IMR-90 (cell line): Measurements from ENCODE around the gene ERG.

Experiments used
- CHD1 ChIP-seq: IDR thresholded peaks from 2 replicates; pipeline ENCODE4 v1.6.1; 2012; ENCODE audit warnings: low read depth, low read length, improper control_type of control experiment
- MAZ ChIP-seq: IDR thresholded peaks from 2 replicates; pipeline ENCODE4 v1.6.1; 2012; ENCODE audit warnings: low read depth, mild to moderate bottlenecking, low read length, improper control_type of control experiment, moderate library complexity, borderline replicate concordance
- MXI1 ChIP-seq: IDR thresholded peaks from 2 replicates; pipeline ENCODE4 v1.6.1; 2012; ENCODE audit warnings: low read depth, mild to moderate bottlenecking, low read length, moderate library complexity, borderline replicate concordance
- POLR2A ChIP-seq: IDR thresholded peaks from 2 replicates; pipeline ENCODE4 v1.6.1; 2012; ENCODE audit warnings: mild to moderate bottlenecking, low read depth, low read length
- RFX5 ChIP-seq: IDR thresholded peaks from 2 replicates; pipeline ENCODE4 v1.8.0; 2012; ENCODE audit warnings: low read depth, mild to moderate bottlenecking, low read length, moderate library complexity
- TF ChIP-seq, protein P1 (sequence below): conservative IDR thresholded peaks from 2 replicates; pipeline ENCODE4 v1.5.1; 2012; ENCODE audit warnings: mild to moderate bottlenecking, low read depth, low read length, improper control_type of control experiment

DNA sequence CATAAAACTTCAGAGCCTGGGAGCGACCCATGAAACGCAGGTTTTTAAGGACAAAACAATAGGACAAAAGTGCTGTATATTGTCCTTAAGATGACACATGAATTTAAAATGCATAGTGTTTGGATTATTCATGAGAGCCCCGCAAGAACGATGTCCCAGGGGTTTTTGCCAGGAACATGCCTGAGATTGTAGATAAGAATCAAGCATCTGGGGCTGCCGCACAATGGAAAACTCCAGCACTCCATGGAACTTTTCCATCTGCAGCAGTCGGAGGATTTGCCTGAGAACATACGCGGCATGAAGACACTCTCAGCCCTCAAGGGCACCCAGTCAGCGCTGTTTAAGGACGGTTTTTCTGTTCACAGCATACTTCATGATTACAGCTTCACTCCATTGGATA is 5.3 kb upstream of the ERG start:
- TF ChIP-seq, protein P1, sequence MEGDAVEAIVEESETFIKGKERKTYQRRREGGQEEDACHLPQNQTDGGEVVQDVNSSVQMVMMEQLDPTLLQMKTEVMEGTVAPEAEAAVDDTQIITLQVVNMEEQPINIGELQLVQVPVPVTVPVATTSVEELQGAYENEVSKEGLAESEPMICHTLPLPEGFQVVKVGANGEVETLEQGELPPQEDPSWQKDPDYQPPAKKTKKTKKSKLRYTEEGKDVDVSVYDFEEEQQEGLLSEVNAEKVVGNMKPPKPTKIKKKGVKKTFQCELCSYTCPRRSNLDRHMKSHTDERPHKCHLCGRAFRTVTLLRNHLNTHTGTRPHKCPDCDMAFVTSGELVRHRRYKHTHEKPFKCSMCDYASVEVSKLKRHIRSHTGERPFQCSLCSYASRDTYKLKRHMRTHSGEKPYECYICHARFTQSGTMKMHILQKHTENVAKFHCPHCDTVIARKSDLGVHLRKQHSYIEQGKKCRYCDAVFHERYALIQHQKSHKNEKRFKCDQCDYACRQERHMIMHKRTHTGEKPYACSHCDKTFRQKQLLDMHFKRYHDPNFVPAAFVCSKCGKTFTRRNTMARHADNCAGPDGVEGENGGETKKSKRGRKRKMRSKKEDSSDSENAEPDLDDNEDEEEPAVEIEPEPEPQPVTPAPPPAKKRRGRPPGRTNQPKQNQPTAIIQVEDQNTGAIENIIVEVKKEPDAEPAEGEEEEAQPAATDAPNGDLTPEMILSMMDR: no peak
- TF ChIP-seq RFX5 (no peak), MXI1 (no peak), POLR2A (no peak), CHD1 (no peak), MAZ (no peak)
